K562 (cell line): ENCODE measurements around the gene NT5DC1. TPM values are rescaled to one million over a fixed set of nuclear protein-coding genes. Genes with fewer than 3 reads are reported as not detected.

Experiments
- ATAC-seq: fragments of 200-7000 bp; cut with Tn5 transposase; 3 replicates; pipeline ENCODE4 v1.9.1; 2020; ENCODE audit warnings: moderate library complexity
- BruUV-seq: library from RNA; stranded (reverse); fragments of 400-500 nt; replicated peaks from 2 replicates; lab custom pipeline; 2021; lab: Mats Ljungman, UMichigan
- CTCF ChIA-PET: fragments of 300-600 bp; formaldehyde crosslinking; extraction: SDS; loops from one replicate; lab custom pipeline; 2021; ENCODE audit warnings: low intra/inter-chr PET ratio; lab: Yijun Ruan, JAX
- POLR2A ChIA-PET: fragments of 300-600, 350-650 bp; sonication (Branson Sonifier 250); formaldehyde crosslinking; extraction: SDS; loops from one replicate; lab custom pipeline; 2021; ENCODE audit warnings: antibody characterized with exemption, inconsistent platforms; lab: Yijun Ruan, JAX
- DNase-seq, 4 experiments: peaks; one replicate each; pipeline versions ENCODE4 v3.0.0 to v3.0.0-alpha.2; 2011 to 2018; ENCODE audit warnings: low spot score in 3 of 4, mixed read lengths in 3 of 4; ENCODE audit errors: extremely low read depth in 1 of 4
- FAIRE-seq: peaks from 2 replicates; lab custom pipeline; 2011; peaks lifted over from hg19 to GRCh38; lab: Jason Lieb, UNC
- H2AFZ ChIP-seq: 2 replicates; pipeline ENCODE4 v1.6.0; 2011; ENCODE audit warnings: low read depth, low read length, control low read depth, inconsistent platforms
- H3K27ac ChIP-seq: fragments of 200-600 bp; 3 replicates; pipeline ENCODE4 v1.8.0; 2011; ENCODE audit warnings: low read depth, mild to moderate bottlenecking, control low read depth, inconsistent platforms, low read length, moderate library complexity, mixed read lengths; ENCODE audit errors: extremely low read depth
- H3K27me3 ChIP-seq, 2 experiments: fragments of 300-600 bp in 1 of 2; 2 replicates in 1 of 2; 3 replicates in 1 of 2; pipeline versions ENCODE4 v1.6.0 to v1.8.0; 2011; ENCODE audit warnings: inconsistent platforms in 2 of 2, low read length in 2 of 2, mild to moderate bottlenecking in 1 of 2, mixed read lengths in 1 of 2, moderate library complexity in 1 of 2; ENCODE audit not compliant: control insufficient read depth in 2 of 2, insufficient read depth in 2 of 2
- H3K36me3 ChIP-seq: fragments of 300-600 bp; 3 replicates; pipeline ENCODE4 v1.8.0; 2011; ENCODE audit warnings: mild to moderate bottlenecking, low read length, inconsistent platforms; ENCODE audit not compliant: control insufficient read depth, insufficient read depth
- H3K4me1 ChIP-seq, 2 experiments: fragments of 200-600 bp in 1 of 2; replicated peaks in 1 of 2; 2 replicates in 1 of 2; 3 replicates in 1 of 2; pipeline versions ENCODE4 v1.5.1 to v1.8.0; 2011; ENCODE audit warnings: inconsistent platforms in 2 of 2, low read length in 2 of 2, mild to moderate bottlenecking in 1 of 2, mixed read lengths in 1 of 2, moderate library complexity in 1 of 2; ENCODE audit not compliant: control insufficient read depth in 2 of 2, insufficient read depth in 2 of 2
- H3K4me2 ChIP-seq: 2 replicates; pipeline ENCODE4 v1.6.1; 2011; ENCODE audit warnings: low read length, control low read depth, inconsistent platforms, mixed read lengths; ENCODE audit not compliant: insufficient read depth
- H3K4me3 ChIP-seq: fragments of 200-600 bp; sonication (generic), shearing (Covaris generic); 2 replicates; pipeline ENCODE4 v1.5.1; 2016; ENCODE audit warnings: control low read depth, inconsistent platforms
- H3K79me2 ChIP-seq: fragments of 200-600 bp; 3 replicates; pipeline ENCODE4 v1.8.0; 2011; ENCODE audit warnings: low read length, inconsistent platforms; ENCODE audit not compliant: control insufficient read depth, insufficient read depth
- H3K9ac ChIP-seq, 2 experiments: 2 replicates each; pipeline versions ENCODE4 v1.6.0 to v1.6.1; 2011; ENCODE audit warnings: low read depth in 2 of 2, low read length in 2 of 2, control low read depth in 1 of 2, inconsistent platforms in 1 of 2, mild to moderate bottlenecking in 1 of 2, mixed read lengths in 1 of 2; ENCODE audit not compliant: insufficient read depth in 1 of 2
- H3K9me1 ChIP-seq: one replicate; pipeline ENCODE4 v1.6.0; 2011; ENCODE audit warnings: inconsistent platforms, mild to moderate bottlenecking, low read length, moderate library complexity; ENCODE audit not compliant: control insufficient read depth, insufficient read depth
- H3K9me3 ChIP-seq: replicated peaks from 2 replicates; pipeline ENCODE4 v1.5.1; 2011; ENCODE audit warnings: low read depth, low read length, inconsistent platforms; ENCODE audit not compliant: control insufficient read depth, insufficient read depth
- H4K20me1 ChIP-seq: replicated peaks from 2 replicates; pipeline ENCODE4 v1.6.1; 2011; ENCODE audit warnings: low read length, inconsistent platforms, mixed read lengths; ENCODE audit not compliant: control insufficient read depth, insufficient read depth
- CBFA2T3 ChIP-seq: fragments of 450-650 bp; IDR thresholded peaks from 2 replicates; pipeline ENCODE4 v1.6.1; 2017
- HDAC3 ChIP-seq: fragments of 450-650 bp; IDR thresholded peaks from 2 replicates; pipeline ENCODE4 v1.6.1; 2018; ENCODE audit warnings: borderline replicate concordance, mild to moderate bottlenecking, moderate library complexity; ENCODE audit not compliant: partially characterized antibody
- HNRNPK ChIP-seq: fragments of 200-400 bp; formaldehyde crosslinking; IDR thresholded peaks from one replicate; pipeline ENCODE4 v1.6.1; 2018; ENCODE audit warnings: mild to moderate bottlenecking, low read depth, low read length; ENCODE audit not compliant: poor library complexity, severe bottlenecking
- KHSRP ChIP-seq: fragments of 450-650 bp; IDR thresholded peaks from 2 replicates; pipeline ENCODE4 v1.6.1; 2017
- NFE2 ChIP-seq: IDR thresholded peaks from 2 replicates; pipeline ENCODE4 v1.6.1; 2014; ENCODE audit warnings: antibody characterized with exemption, low read depth
- SPI1 ChIP-seq: IDR thresholded peaks from 2 replicates; pipeline ENCODE4 v1.6.1; 2011; ENCODE audit warnings: low read depth, low read length, control low read depth, borderline replicate concordance
- ZNF41 ChIP-seq: fragments of 250-450 bp; sonication (Bioruptor Pico); conservative IDR thresholded peaks from 2 replicates; pipeline ENCODE4 v1.4.0; 2020; ENCODE audit warnings: mild to moderate bottlenecking
- WGBS: fragments of 100-300 bp; shearing (Covaris generic); methylation state at CpG from one replicate; pipeline ENCODE4 v1.1.6; 2016; ENCODE audit warnings: low coverage, mixed read lengths; ENCODE audit not compliant: insufficient coverage; ENCODE audit errors: missing lambda C conversion rate; 5-methylcytosine and 5-hydroxymethylcytosine counted together
- in situ Hi-C: fragments of 300-500 bp; cut with MboI; formaldehyde crosslinking; loops from 4 replicates; pipeline ENCODE4 v1.15.0; 2018; ENCODE audit warnings: inconsistent platforms, mixed read lengths
- intact Hi-C: fragments of 100-400 bp; cut with micrococcal nuclease; formaldehyde crosslinking; loops from 2 replicates; pipeline ENCODE4 v1.14.2; 2022
- polyA plus RNA-seq, 8 experiments: library from polyadenylated mRNA; depleted of rRNA in 4 of 8; stranded (reverse) in 5 of 8; unstranded in 3 of 8; fragments of >200 nt; fragmentation: Nextera tagmentation in 2 of 8; fragmentation: Illumina TruSeq in 1 of 8; extraction: Ambion mirVana in 2 of 8; extraction: Trizol in 1 of 8; gene quantifications; 2 replicates each; pipeline versions ENCODE4 v1.2.1 to v1.2.3, GENCODE V29; 2011 to 2014; ENCODE audit warnings: inconsistent platforms in 1 of 8, missing spikeins in 1 of 8
- total RNA-seq, 7 experiments: library from RNA; depleted of rRNA in 6 of 7; stranded (reverse); fragments of >200 nt in 6 of 7; fragmentation: Illumina TruSeq in 2 of 7; extraction: Trizol in 2 of 7; gene quantifications; 2 replicates each; pipeline versions ENCODE4 v1.2.1 to v1.2.3, GENCODE V29; 2011 to 2021; ENCODE audit warnings: low replicate concordance in 1 of 7
- TF ChIP-seq, protein P1 (sequence below): sonication (generic); IDR thresholded peaks from 2 replicates; pipeline ENCODE4 v1.6.1; 2016

Gene NT5DC1
- total and polyA plus RNA-seq, 9 of the 15 experiments (the other 6 are each of a cell fraction or from before 2014, with no cell fraction given), result 4.9 to 28.5 (median 16.3) TPM

DNA sequence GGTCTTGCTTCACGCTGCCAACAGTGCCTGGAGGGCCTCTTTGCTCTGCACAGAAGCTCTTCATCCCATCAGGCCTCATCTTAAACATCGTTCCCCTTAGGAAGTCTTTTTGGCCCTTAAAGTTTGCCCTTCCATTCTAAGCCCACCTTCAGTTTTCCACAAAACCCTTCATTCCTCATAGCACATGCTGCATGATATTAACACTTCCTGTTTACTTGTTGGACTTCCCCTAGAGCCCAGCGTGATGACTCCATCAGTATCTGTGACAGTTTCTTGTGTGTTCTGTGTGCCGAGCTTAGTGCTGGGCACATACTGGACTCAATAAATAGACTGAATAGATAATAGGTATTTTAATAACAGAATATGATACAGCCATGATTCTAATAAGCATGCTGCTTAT lies 2.2 kb downstream of the NT5DC1 start:
- no peak for DNase-seq
- H3K79me2 ChIP-seq, result peaks cover 11% of the 10 kb centered on the region
- ChIA-PET CTCF (no interaction called here), POLR2A (no interaction called here)
- H4K20me1 ChIP-seq, result no peaks in the 10 kb centered on the region
- no peak overlapping the region for H3K9ac ChIP-seq
- H3K9me1 ChIP-seq, result no peaks in the 10 kb centered on the region
- no peak overlapping the region for H3K4me3 ChIP-seq
- WGBS, result 78% methylated on average over 4 of the region's 4 CpGs
- intact Hi-C loops, result no loop called here
- in situ Hi-C loops, result no loop called here
- no peaks in the 10 kb centered on the region for H3K27me3 ChIP-seq
- no peak for TF ChIP-seq HNRNPK
- TF ChIP-seq HDAC3, result no peak
- no peak for TF ChIP-seq CBFA2T3
- no peak for TF ChIP-seq ZNF41
- no peak for TF ChIP-seq NFE2
- TF ChIP-seq SPI1, result peak; percentile 37; the same call in 1 of the 2 replicates
- TF ChIP-seq KHSRP, result no peak
- TF ChIP-seq, protein P1, sequence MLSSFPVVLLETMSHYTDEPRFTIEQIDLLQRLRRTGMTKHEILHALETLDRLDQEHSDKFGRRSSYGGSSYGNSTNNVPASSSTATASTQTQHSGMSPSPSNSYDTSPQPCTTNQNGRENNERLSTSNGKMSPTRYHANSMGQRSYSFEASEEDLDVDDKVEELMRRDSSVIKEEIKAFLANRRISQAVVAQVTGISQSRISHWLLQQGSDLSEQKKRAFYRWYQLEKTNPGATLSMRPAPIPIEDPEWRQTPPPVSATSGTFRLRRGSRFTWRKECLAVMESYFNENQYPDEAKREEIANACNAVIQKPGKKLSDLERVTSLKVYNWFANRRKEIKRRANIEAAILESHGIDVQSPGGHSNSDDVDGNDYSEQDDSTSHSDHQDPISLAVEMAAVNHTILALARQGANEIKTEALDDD, result no peak
- TF ChIP-seq, all 486 proteins: peak for 1
- ATAC-seq (no peak), FAIRE-seq (no peak)
- Histone ChIP-seq H2AFZ (no peak overlapping the region), H3K9me3 (no peaks in the 10 kb centered on the region), H3K27ac (no peak overlapping the region), H3K4me2 (no peak overlapping the region), H3K36me3 (no peaks in the 10 kb centered on the region), H3K4me1 (peaks cover 4 to 7% of the 10 kb centered on the region in 2 experiments; a peak in 3 of 5 replicates)
- no TSS peak for BruUV-seq
